Coronary artery (tissue), 2 donors: ENCODE measurements around the gene DMAC1.

Experiments used
- DNase-seq: peaks from one replicate; pipeline ENCODE4 v3.0.0-alpha.2; 2017; ENCODE audit warnings: low spot score
- H3K27ac ChIP-seq, 2 donors: fragments of 200-600 bp; sonication (generic); one replicate each; pipeline ENCODE4 v1.5.1; 2016 to 2019
- H3K4me3 ChIP-seq: fragments of 200-600 bp; sonication (generic); 2 replicates; pipeline ENCODE4 v1.5.1; 2016; ENCODE audit warnings: mild to moderate bottlenecking, moderate library complexity
- TF ChIP-seq, protein P1 (sequence below): fragments of 200-600 bp; sonication (generic); IDR thresholded peaks from one replicate; pipeline ENCODE4 v1.5.1; 2019; ENCODE audit warnings: antibody characterized with exemption

Gene DMAC1

DNA sequence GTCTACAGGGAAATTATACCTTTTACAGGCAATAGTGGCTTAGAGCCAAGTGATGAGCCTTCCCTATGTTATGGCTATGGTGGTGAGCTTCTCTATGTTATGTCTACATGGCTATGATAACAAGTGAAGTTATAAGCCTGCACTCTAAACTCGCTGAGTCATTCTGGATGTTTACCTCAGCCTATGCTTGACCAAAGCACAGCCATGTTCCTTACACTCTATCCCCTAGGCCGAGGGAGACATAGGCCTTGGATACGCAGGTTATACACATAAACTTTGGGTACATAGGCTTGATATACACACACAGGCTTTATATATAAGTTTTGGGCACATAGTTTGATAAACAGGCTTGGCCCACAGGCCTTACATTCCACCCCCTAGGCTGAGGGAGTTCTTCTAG, 13.8 kb downstream of the DMAC1 start:
- TF ChIP-seq, protein P1, sequence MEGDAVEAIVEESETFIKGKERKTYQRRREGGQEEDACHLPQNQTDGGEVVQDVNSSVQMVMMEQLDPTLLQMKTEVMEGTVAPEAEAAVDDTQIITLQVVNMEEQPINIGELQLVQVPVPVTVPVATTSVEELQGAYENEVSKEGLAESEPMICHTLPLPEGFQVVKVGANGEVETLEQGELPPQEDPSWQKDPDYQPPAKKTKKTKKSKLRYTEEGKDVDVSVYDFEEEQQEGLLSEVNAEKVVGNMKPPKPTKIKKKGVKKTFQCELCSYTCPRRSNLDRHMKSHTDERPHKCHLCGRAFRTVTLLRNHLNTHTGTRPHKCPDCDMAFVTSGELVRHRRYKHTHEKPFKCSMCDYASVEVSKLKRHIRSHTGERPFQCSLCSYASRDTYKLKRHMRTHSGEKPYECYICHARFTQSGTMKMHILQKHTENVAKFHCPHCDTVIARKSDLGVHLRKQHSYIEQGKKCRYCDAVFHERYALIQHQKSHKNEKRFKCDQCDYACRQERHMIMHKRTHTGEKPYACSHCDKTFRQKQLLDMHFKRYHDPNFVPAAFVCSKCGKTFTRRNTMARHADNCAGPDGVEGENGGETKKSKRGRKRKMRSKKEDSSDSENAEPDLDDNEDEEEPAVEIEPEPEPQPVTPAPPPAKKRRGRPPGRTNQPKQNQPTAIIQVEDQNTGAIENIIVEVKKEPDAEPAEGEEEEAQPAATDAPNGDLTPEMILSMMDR: no peak
- no peak overlapping the region for H3K4me3 ChIP-seq
- H3K27ac ChIP-seq: no peak overlapping the region
- no peak for DNase-seq

GRCh38 chr9:7784472-7784871, 15.1 kb downstream of the DMAC1 start:
- no peak for DNase-seq
- TF ChIP-seq, protein P1: no peak
- H3K27ac ChIP-seq: no peak overlapping the region
- no peak overlapping the region for H3K4me3 ChIP-seq

- TF ChIP-seq, protein P1: no peak
- no peak for DNase-seq
- H3K27ac ChIP-seq: no peak overlapping the region
- no peak overlapping the region for H3K4me3 ChIP-seq
Observed at GRCh38 chr9:7783635-7784063, 15.9 kb downstream of the DMAC1 start.

GRCh38 chr9:7782400-7783120, 17.0 kb downstream of the DMAC1 start:
- no peak for DNase-seq
- TF ChIP-seq, protein P1: no peak
- Histone ChIP-seq H3K4me3 (no peak overlapping the region), H3K27ac (no peak overlapping the region)

- no peak for DNase-seq
- TF ChIP-seq, protein P1: no peak
- no peak overlapping the region for H3K27ac ChIP-seq
Observed at GRCh38 chr9:7780261-7780988, 19.2 kb downstream of the DMAC1 start.

DNA sequence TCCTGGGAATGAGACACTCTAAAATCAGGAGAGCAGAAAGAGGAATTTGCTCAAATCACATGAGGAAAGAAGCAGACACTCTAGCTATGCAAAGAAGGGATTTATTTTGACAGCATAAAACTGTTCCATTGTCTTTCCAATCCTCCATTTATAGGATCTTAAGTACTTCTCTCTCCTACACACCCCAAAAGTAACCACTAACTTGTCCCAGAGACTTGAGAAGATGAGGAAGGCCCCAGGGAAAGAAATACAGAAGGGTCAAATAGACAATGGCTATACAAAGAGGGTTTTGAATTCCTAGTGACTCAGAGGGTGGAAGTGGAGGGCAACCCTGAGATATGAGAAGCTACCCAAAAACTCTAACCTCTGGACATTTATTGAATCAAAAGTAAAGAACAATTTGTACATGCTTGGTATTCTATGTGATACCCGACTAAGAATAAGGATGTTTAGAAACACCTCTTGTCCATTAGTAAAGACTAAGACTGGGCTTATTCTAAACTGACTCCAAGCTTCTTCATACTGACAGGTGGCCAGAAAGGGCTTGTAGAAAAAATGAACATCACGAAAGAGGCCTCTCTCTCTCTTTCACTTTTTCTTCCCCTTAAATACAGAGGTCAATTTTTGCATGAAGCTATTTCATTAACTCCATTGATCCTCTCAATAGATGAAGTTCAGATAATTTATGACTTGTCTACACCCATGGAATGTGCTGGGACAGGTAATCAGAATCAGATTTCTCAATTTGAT, 20.6 kb downstream of the DMAC1 start:
- Histone ChIP-seq H3K4me3 (no peak overlapping the region), H3K27ac (no peak overlapping the region)
- TF ChIP-seq, protein P1: no peak
- DNase-seq: no peak

More at GRCh38 chr9:7780261-7780988, 19.2 kb downstream of the DMAC1 start:
- H3K4me3 ChIP-seq: no peak overlapping the region
